Lung (tissue), 12 donors: ENCODE results near the gene SLC36A4. TPM values are rescaled to one million over a fixed set of nuclear protein-coding genes. Genes with fewer than 3 reads are reported as not detected.
"Not testable (repeated sequence)": the region's sequence is repeated elsewhere in the genome, so short reads cannot be mapped to it uniquely, and the experiment has no call there.

Source experiments
- ATAC-seq: fragments of 200-7000 bp; cut with Tn5 transposase; one replicate; pipeline ENCODE4 v1.9.1; 2020; ENCODE audit warnings: moderate number of reproducible peaks; ENCODE audit not compliant: insufficient read depth, low FRiP score
- DNase-seq, 3 donors: peaks; one replicate each; pipeline ENCODE4 v3.0.0-alpha.2; 2013 to 2017
- H3K27ac ChIP-seq, 2 donors: one replicate each; pipeline ENCODE4 v1.5.1; 2013; ENCODE audit warnings: mild to moderate bottlenecking in 2 of 2, moderate library complexity in 2 of 2, control low read depth in 1 of 2, inconsistent platforms in 1 of 2, low read depth in 1 of 2, low read length in 1 of 2
- H3K27me3 ChIP-seq, 3 donors: one replicate each; pipeline ENCODE4 v1.5.1; 2013; ENCODE audit warnings: low read length in 2 of 3; ENCODE audit not compliant: control insufficient read depth in 3 of 3, insufficient read depth in 3 of 3
- H3K36me3 ChIP-seq, 4 donors: one replicate each; pipeline ENCODE4 v1.5.1; 2013; ENCODE audit warnings: low read length in 4 of 4, mild to moderate bottlenecking in 1 of 4, moderate library complexity in 1 of 4; ENCODE audit not compliant: control insufficient read depth in 4 of 4, insufficient read depth in 4 of 4
- H3K4me1 ChIP-seq, 5 donors: one replicate each; pipeline ENCODE4 v1.5.1; 2013; ENCODE audit warnings: low read length in 5 of 5, mild to moderate bottlenecking in 2 of 5, moderate library complexity in 1 of 5; ENCODE audit not compliant: control insufficient read depth in 5 of 5, insufficient read depth in 5 of 5
- H3K4me3 ChIP-seq: one replicate; pipeline ENCODE4 v1.5.1; 2013; ENCODE audit warnings: mild to moderate bottlenecking, control low read depth, moderate library complexity
- H3K9ac ChIP-seq, 2 donors: one replicate each; pipeline ENCODE4 v1.5.1; 2013; ENCODE audit warnings: low read length in 2 of 2, control low read depth in 1 of 2; ENCODE audit not compliant: insufficient read depth in 1 of 2
- H3K9me3 ChIP-seq, 4 donors: one replicate each; pipeline ENCODE4 v1.5.1; 2013; ENCODE audit warnings: low read length in 3 of 4, mild to moderate bottlenecking in 1 of 4, moderate library complexity in 1 of 4; ENCODE audit not compliant: control insufficient read depth in 4 of 4, insufficient read depth in 3 of 4
- WGBS, 2 donors: extraction: QIAGEN DNeasy Blood & Tissue Kit; methylation state at CpG; one replicate each; pipeline ENCODE4 v1.1.7; 2013; 5-methylcytosine and 5-hydroxymethylcytosine counted together
- polyA plus RNA-seq, 2 donors: library from polyadenylated mRNA; stranded (reverse); fragments of 200-250 nt; gene quantifications; one replicate each; pipeline ENCODE4 v1.2.1, GENCODE V29; 2013
- total RNA-seq, 2 donors: library from RNA; depleted of rRNA in 1 of 2; stranded (reverse); fragments of >200 nt in 1 of 2; gene quantifications; one replicate each; pipeline ENCODE4 v1.2.1, GENCODE V29; 2014 to 2021
- TF ChIP-seq, protein P1 (sequence below): IDR thresholded peaks from 2 replicates; pipeline ENCODE4 v1.5.1; 2012; ENCODE audit warnings: mild to moderate bottlenecking; ENCODE audit errors: control extremely low read depth, extremely low read depth
- donor health status: control.
- donor health status: control.
- donor health status: Bipolar disorder and iron deficiency.
- donor health status: healthy.
- donor health status: DM: yes; HTN: yes; CAD: no.

The SLC36A4 gene
- total and polyA plus RNA-seq, 4 donors: 4.7 to 22.1 (median 17.0) TPM

DNA sequence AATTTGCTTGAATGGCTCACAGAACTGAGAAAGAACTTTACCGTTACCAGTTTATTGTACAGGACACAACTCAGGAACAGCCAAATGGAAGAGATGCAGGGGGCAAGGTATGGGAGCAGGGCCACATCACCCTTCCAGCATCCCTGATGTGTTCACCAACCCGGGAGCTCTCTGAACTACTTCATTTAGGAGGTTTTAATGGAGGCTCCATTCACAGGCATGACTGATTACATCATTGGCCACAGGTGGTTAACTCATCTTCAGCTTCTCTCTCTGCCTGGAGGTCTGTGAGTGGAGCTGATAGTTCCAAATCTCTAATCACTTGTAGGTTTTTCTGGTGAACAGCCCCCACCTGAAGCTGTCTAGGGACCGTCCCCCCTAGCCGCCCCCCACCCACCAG is 83.5 kb downstream of the SLC36A4 start:
- no peak for ATAC-seq
- no peak overlapping the region for H3K9ac ChIP-seq
- 84 to 89% methylated on average over 4 of the region's 4 CpGs for WGBS, 2 donors

DNA sequence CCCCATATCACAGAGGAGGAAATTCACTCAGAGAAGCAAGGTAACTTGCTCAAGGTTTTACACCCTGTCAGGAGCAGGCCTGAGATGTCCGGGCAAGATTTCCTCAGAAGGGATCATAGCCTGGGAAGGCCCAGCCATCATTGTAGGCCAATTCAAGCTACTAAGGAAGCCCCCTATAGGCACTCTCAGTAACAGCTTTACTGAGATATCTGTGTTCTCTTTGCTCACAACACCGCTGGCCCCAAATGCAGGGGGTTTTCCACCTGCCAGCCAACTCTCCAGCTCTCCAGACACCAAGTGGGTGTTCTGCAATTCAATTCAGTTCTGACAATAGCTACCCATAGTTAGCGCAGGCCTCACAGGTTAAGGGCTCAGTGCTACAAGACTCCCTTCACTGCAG is 84.0 kb downstream of the SLC36A4 start:
- H3K9ac ChIP-seq: no peak overlapping the region
- no peaks in the 10 kb centered on the region for H3K27me3 ChIP-seq
- ATAC-seq (no peak), DNase-seq (no peak)
- H3K27ac ChIP-seq: no peak overlapping the region
- TF ChIP-seq, protein P1, sequence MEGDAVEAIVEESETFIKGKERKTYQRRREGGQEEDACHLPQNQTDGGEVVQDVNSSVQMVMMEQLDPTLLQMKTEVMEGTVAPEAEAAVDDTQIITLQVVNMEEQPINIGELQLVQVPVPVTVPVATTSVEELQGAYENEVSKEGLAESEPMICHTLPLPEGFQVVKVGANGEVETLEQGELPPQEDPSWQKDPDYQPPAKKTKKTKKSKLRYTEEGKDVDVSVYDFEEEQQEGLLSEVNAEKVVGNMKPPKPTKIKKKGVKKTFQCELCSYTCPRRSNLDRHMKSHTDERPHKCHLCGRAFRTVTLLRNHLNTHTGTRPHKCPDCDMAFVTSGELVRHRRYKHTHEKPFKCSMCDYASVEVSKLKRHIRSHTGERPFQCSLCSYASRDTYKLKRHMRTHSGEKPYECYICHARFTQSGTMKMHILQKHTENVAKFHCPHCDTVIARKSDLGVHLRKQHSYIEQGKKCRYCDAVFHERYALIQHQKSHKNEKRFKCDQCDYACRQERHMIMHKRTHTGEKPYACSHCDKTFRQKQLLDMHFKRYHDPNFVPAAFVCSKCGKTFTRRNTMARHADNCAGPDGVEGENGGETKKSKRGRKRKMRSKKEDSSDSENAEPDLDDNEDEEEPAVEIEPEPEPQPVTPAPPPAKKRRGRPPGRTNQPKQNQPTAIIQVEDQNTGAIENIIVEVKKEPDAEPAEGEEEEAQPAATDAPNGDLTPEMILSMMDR: no peak
- H3K9me3 ChIP-seq: peaks cover 0 to 2% (median 0%) of the 10 kb centered on the region in 4 donors
- 72 to 86% methylated on average over 3 of the region's 3 CpGs for WGBS, 2 donors
- H3K4me1 ChIP-seq: peaks cover 0 to 9% (median 0%) of the 10 kb centered on the region in 5 donors
- no peaks in the 10 kb centered on the region for H3K36me3 ChIP-seq
- H3K4me3 ChIP-seq: no peak overlapping the region

More for the DNA sequence above, 83.5 kb downstream of the SLC36A4 start:
- Histone ChIP-seq H3K4me1 (peaks cover 0 to 9% (median 0%) of the 10 kb centered on the region in 5 donors), H3K4me3 (no peak overlapping the region), H3K9me3 (peaks cover 0 to 2% (median 0%) of the 10 kb centered on the region in 4 donors), H3K36me3 (no peaks in the 10 kb centered on the region), H3K27ac (no peak overlapping the region), H3K27me3 (no peaks in the 10 kb centered on the region)
- TF ChIP-seq, protein P1: no peak
- DNase-seq: no peak

DNA sequence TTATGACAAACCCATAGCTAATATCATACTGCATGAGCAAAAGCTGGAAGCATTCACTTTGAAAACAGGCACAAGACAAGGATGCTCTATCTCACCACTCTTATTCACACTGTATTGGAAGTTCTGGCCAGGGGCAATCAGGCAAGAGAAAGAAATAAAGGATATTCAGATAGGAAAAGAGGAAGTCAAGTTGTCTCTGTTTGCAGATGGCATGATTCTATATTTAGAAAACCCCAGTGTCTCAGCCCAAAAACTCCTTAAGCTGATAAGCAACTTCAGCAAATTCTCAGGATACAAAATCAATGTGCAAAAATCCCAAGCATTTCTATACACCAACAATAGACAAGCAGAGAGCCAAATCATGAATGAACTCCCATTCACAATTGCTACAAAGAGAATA is 86.6 kb downstream of the SLC36A4 start:
- not testable (repeated sequence) for ATAC-seq, H3K27ac ChIP-seq, H3K4me3 ChIP-seq

DNA sequence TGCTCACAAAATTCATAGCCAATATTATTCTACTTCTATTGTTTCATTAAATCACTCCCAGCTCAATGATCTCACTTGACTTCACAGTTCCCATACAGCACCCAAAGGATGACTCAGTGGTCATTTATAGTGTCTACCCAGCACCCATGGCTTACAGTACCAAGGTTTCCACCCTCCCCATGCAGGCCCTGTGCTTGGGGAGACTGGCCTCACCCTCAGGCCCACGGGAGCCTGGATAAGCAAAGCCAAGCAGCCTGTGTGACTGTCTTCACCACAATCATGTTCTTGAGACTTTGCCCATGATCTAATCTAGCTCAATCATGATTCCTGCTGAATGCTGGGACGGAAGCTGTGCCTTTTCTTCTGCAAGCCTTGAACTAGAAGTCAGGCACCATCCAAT is 97.6 kb downstream of the SLC36A4 start:
- TF ChIP-seq, protein P1: no peak
- WGBS, 2 donors: 60 to 81% methylated on average over 2 of the region's 2 CpGs
- H3K4me3 ChIP-seq: no peak overlapping the region
- H3K9me3 ChIP-seq: peaks cover 0 to 8% (median under 1%) of the 10 kb centered on the region in 4 donors
- no peaks in the 10 kb centered on the region for H3K27me3 ChIP-seq
- no peaks in the 10 kb centered on the region for H3K4me1 ChIP-seq
- no peaks in the 10 kb centered on the region for H3K36me3 ChIP-seq
- H3K9ac ChIP-seq: no peak overlapping the region
- DNase-seq (no peak), ATAC-seq (no peak)
- H3K27ac ChIP-seq: no peak overlapping the region

More for the DNA sequence above, 86.6 kb downstream of the SLC36A4 start:
- not testable (repeated sequence) for DNase-seq, H3K27me3 ChIP-seq, H3K9me3 ChIP-seq, H3K4me1 ChIP-seq, H3K9ac ChIP-seq, H3K36me3 ChIP-seq
